HUDEP-2 (cell line): ENCODE measurements around the gene ADARB2.

Experiments used
- DNase-seq, 76 experiments: peaks; one replicate each; lab custom pipeline; 2025; ENCODE audit not compliant: unreplicated experiment in 76 of 76; lab: John Stamatoyannopoulos, UW

The ADARB2 gene

GRCh38 chr10:1598393-1599153 lies 138.8 kb downstream of the ADARB2 start:
- DNase-seq: no peak

GRCh38 chr10:1597370-1598146 lies 139.8 kb downstream of the ADARB2 start:
- DNase-seq: no peak

- no peak for DNase-seq
Measured at GRCh38 chr10:1596482-1597099, 140.7 kb downstream of the ADARB2 start.

- no peak for DNase-seq
Measured at GRCh38 chr10:1595726-1596125, 141.6 kb downstream of the ADARB2 start.

GRCh38 chr10:1595242-1595600 lies 142.1 kb downstream of the ADARB2 start:
- DNase-seq: no peak

GRCh38 chr10:1594372-1595241 lies 142.7 kb downstream of the ADARB2 start:
- no peak for DNase-seq

- DNase-seq: no peak
Measured at GRCh38 chr10:1591742-1592141, 145.6 kb downstream of the ADARB2 start.

- DNase-seq: no peak
Measured at GRCh38 chr10:1591045-1591444, 146.3 kb downstream of the ADARB2 start.

- DNase-seq: no peak
Measured at GRCh38 chr10:1589257-1589656, 148.1 kb downstream of the ADARB2 start.

- DNase-seq: no peak
Measured at GRCh38 chr10:1582739-1583138, 154.6 kb downstream of the ADARB2 start.

- no peak for DNase-seq
Measured at GRCh38 chr10:1581189-1581588, 156.1 kb downstream of the ADARB2 start.

GRCh38 chr10:1579671-1580070 lies 157.7 kb downstream of the ADARB2 start:
- DNase-seq: no peak

- DNase-seq: no peak
Measured at GRCh38 chr10:1579141-1579491, 158.2 kb downstream of the ADARB2 start.

GRCh38 chr10:1578392-1579140 lies 158.8 kb downstream of the ADARB2 start:
- DNase-seq: no peak

GRCh38 chr10:1577945-1578344 lies 159.4 kb downstream of the ADARB2 start:
- DNase-seq: no peak

- DNase-seq: no peak
Measured at GRCh38 chr10:1577373-1577770, 160.0 kb downstream of the ADARB2 start.

GRCh38 chr10:1576467-1577372 lies 160.6 kb downstream of the ADARB2 start:
- DNase-seq: no peak

GRCh38 chr10:1575481-1576244 lies 161.7 kb downstream of the ADARB2 start:
- no peak for DNase-seq
